ENCODE measurements around the gene PACC1. TPM values are rescaled to one million over a fixed set of nuclear protein-coding genes. Genes with fewer than 3 reads are reported as not detected.
"Not testable (repeated sequence)": the region's sequence is repeated elsewhere in the genome, so short reads cannot be mapped to it uniquely, and the experiment has no call there.

PACC1 gene
- total RNA-seq, 1 donor: 11.2 TPM

DNA sequence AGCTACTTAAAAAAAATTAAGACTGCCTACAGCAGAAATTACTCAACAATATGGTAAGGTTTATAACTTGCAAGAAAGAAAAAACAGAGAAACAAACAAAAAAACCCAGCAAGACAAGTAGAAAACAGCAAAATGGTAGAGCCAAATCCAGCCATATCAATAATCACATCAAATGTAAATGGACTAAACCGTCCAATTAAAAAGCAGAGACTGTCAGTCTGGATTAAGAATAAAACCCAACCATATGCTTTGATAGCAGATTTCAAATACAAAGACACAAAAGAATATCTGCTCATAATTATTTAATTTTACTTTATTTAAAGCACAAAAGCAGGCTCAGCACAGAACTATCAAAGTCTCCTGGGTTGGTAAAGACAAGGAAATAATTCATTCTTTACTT lies 17.5 kb downstream of the PACC1 start:
- no peak overlapping the region for H3K4me3 ChIP-seq (ENCODE audit: low read depth, low read length)
- DNase-seq (ENCODE audit: low read depth): no peak
- TF ChIP-seq, protein P1, sequence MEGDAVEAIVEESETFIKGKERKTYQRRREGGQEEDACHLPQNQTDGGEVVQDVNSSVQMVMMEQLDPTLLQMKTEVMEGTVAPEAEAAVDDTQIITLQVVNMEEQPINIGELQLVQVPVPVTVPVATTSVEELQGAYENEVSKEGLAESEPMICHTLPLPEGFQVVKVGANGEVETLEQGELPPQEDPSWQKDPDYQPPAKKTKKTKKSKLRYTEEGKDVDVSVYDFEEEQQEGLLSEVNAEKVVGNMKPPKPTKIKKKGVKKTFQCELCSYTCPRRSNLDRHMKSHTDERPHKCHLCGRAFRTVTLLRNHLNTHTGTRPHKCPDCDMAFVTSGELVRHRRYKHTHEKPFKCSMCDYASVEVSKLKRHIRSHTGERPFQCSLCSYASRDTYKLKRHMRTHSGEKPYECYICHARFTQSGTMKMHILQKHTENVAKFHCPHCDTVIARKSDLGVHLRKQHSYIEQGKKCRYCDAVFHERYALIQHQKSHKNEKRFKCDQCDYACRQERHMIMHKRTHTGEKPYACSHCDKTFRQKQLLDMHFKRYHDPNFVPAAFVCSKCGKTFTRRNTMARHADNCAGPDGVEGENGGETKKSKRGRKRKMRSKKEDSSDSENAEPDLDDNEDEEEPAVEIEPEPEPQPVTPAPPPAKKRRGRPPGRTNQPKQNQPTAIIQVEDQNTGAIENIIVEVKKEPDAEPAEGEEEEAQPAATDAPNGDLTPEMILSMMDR (IDR thresholded peaks at IDR 0.05; ENCODE audit: insufficient read depth, low read depth, low read length): no peak

DNA sequence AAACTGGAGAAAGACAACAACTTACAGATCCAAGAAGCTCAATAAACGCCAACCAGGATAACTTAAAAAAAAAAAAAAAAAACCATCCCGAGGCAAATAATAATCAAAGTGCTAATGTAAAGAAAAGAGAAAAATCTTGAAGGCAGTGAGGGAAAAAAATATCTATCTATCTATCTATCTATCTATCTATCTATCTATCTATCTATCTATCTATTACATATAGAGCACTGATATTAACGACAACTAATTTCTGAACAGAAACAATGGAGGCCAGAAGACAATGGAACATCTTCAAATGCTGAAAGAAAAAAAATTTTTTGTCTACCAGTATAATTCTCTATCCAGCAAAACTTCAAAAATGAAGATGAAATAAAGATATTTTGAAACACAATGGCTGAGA lies 18.0 kb downstream of the PACC1 start:
- DNase-seq (ENCODE audit: low read depth): no peak
- TF ChIP-seq, protein P1 (IDR thresholded peaks at IDR 0.05; ENCODE audit: insufficient read depth, low read depth, low read length): no peak
- no peak overlapping the region for H3K4me3 ChIP-seq (ENCODE audit: low read depth, low read length)

DNA sequence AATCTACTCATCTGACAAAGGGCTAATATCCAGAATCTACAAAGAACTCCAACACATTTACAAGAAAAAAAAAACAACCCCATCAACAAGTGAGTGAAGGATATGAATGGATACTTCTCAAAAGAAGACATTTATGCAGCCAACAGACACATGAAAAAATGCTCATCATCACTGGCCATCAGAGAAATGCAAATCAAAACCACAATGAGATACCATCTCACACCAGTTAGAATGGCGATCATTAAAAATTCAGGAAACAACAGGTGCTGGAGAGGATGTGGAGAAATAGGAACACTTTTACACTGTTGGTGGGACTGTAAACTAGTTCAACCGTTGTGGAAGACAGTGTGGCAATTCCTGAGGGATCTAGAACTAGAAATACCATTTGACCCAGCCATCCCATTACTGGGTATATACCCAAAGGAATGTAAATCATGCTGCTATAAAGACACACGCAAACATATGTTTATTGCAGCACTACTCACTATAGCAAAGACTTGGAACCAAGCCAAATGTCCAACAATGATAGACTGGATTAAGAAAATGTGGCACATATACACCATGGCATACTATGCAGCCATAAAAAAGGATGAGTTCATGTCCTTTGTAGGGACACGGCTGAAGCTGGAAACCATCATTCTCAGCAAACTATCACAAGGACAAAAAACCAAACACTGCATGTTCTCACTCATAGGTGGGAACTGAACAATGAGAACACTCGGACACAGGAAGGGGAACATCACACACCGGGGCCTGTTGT lies 18.8 kb downstream of the PACC1 start:
- not testable (repeated sequence) for DNase-seq (ENCODE audit: low read depth); H3K4me3 ChIP-seq (ENCODE audit: low read depth, low read length)

DNA sequence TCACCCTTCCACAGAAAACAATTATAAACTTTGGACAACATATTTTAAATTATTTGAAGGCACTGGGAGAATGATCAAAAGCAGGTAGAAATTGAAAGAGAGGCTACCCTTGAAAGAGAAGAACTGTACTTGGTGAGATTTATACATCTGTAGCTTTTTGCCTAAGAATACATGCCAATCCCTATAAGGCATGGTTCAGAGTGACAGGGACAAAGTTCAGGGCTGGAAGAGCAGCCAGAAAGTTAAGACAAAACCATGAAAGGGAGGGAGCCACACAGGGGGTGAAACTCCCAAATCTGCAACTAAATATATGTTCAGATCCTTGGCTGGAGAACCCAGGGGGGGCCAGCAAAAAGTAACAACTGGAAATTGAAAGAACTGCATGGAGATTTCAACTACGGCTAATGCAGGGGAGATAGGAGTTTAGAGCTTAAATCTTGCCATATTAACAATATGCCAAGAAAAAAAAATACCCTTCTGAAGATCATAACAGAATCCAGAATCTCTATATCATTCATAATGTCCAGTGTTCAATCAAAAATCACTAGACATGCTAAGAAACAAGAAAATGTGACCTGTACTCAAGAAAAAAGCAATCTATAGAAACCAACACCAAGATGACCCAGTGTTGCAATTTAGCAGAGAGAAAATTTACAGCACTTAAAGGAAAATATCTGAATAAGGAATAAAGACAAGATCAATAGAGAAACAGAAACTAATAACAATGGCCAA lies 25.5 kb downstream of the PACC1 start:
- H3K4me3 ChIP-seq (ENCODE audit: low read depth, low read length): no peak overlapping the region
- TF ChIP-seq, protein P1 (IDR thresholded peaks at IDR 0.05; ENCODE audit: insufficient read depth, low read depth, low read length): no peak
- DNase-seq (ENCODE audit: low read depth): no peak

DNA sequence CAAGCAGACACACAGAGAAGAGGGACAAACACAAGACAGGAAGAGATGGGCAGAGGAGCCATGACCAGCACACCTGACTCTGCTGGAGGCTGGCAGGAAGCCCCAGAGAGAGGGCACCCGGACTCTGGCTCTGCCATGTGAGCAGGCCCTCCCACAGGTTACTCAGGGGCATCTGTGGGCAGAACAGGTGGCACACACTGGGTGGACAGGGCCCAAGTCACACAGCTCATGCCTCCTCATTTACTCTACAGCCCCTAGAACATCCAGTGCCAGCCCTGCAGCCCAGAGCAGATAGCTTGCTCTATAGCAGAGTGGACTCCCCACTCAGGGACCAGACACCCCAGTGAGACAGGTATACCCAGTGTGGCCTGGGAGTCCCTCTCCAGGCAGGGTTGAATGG lies 28.7 kb downstream of the PACC1 start:
- no peak overlapping the region for H3K4me3 ChIP-seq (ENCODE audit: low read depth, low read length)
- DNase-seq (ENCODE audit: low read depth): no peak
- TF ChIP-seq, protein P1 (IDR thresholded peaks at IDR 0.05; ENCODE audit: insufficient read depth, low read depth, low read length): no peak

DNA sequence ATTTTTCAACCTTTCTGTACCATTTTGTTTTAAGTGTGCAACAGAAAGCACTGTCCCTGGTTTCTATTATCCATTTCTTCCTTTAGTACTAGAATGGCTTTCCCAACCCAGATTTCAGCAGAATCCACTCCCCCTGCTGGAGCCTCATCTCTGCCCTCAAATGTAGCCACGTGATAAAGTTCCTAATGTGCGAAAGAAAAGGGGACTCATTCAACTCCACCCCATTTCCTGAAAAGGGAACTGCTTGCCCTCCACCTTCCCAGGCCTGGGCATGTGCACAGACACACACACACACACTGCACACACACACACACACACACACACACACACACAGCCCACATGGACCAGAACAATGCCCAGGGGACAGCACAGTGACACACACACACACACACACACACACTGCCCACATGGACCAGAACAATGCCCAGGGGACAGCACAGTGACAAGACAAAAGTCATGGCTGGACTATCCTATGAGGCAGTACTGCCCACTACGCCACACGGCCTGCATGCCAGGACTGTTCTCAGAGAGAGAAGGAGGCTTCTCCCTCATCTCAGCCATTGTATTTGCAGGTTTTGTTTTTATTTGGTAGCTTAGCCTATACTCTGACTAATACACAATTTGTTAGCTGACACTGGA lies 33.2 kb downstream of the PACC1 start:
- no peak overlapping the region for H3K4me3 ChIP-seq (ENCODE audit: low read depth, low read length)
- DNase-seq (ENCODE audit: low read depth): no peak
- TF ChIP-seq, protein P1 (IDR thresholded peaks at IDR 0.05; ENCODE audit: insufficient read depth, low read depth, low read length): no peak

DNA sequence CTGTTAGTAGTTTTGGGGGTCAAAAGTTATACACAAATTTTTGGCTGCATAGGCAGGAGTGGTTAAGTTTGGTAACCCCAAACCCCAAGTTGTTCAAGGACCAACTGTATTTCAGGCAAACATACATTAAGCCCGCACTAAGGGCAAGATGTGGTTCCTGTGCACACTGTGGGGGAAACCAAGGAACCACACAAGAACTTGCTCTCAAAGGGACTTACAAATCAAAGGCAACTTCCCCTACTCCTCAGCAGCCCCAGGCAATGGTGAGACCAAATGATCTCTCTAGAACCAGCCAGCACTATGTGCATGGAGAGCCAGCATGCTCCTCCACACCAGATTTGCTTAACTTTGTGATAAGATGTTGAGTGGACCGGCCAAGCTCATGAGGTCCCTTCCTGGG lies 35.3 kb downstream of the PACC1 start:
- TF ChIP-seq, protein P1 (IDR thresholded peaks at IDR 0.05; ENCODE audit: insufficient read depth, low read depth, low read length): no peak
- no peak for DNase-seq (ENCODE audit: low read depth)
- H3K4me3 ChIP-seq (ENCODE audit: low read depth, low read length): no peak overlapping the region
